HepG2 (cell line): Measurements from ENCODE around the gene KANSL1. TPM values are rescaled to one million over a fixed set of nuclear protein-coding genes. Genes with fewer than 3 reads are reported as not detected.

Experiments
- ATAC-seq: fragments of 200-7000 bp; cut with Tn5 transposase; 3 replicates; pipeline ENCODE4 v1.9.1; 2020; ENCODE audit warnings: mild to moderate bottlenecking, moderate library complexity
- BruUV-seq: library from RNA; stranded (reverse); fragments of 400-500 nt; replicated peaks from 2 replicates; lab custom pipeline; 2021; lab: Mats Ljungman, UMichigan
- CTCF ChIA-PET: fragments of 300-600 bp; formaldehyde crosslinking; extraction: SDS; loops from one replicate; lab custom pipeline; 2021; ENCODE audit warnings: low total read pairs, inconsistent platforms, low intra/inter-chr PET ratio; lab: Yijun Ruan, JAX
- POLR2A ChIA-PET: fragments of 350-600 bp; sonication (Branson Sonifier 250); formaldehyde crosslinking; loops from one replicate; lab custom pipeline; 2020; ENCODE audit warnings: antibody characterized with exemption, inconsistent platforms; lab: Yijun Ruan, JAX
- DNase-seq: peaks from one replicate; pipeline ENCODE4 v3.0.0-alpha.2; 2015; ENCODE audit warnings: low spot score
- FAIRE-seq: peaks from 3 replicates; lab custom pipeline; 2011; peaks lifted over from hg19 to GRCh38; lab: Jason Lieb, UNC
- H2AFZ ChIP-seq: one replicate; pipeline ENCODE4 v1.6.1; 2011; ENCODE audit warnings: low read length, inconsistent platforms
- H3K27ac ChIP-seq: fragments of 300-600 bp; 3 replicates; pipeline ENCODE4 v1.8.0; 2011; ENCODE audit warnings: mixed run types, mild to moderate bottlenecking, mixed read lengths, low read length, inconsistent platforms; ENCODE audit not compliant: insufficient read depth; ENCODE audit errors: extremely low read length
- H3K27me3 ChIP-seq, 2 experiments: fragments of 200-600 bp in 1 of 2; 2 replicates in 1 of 2; 3 replicates in 1 of 2; pipeline versions ENCODE4 v1.6.0 to v1.8.0; 2011; ENCODE audit warnings: low read length in 2 of 2, mild to moderate bottlenecking in 2 of 2, moderate library complexity in 2 of 2, inconsistent platforms in 1 of 2; ENCODE audit not compliant: insufficient read depth in 2 of 2, control insufficient read depth in 1 of 2
- H3K36me3 ChIP-seq, 2 experiments: fragments of 200-600 bp in 1 of 2; replicated peaks in 1 of 2; 2 replicates in 1 of 2; 3 replicates in 1 of 2; pipeline versions ENCODE4 v1.5.1 to v1.8.0; 2011; ENCODE audit warnings: low read length in 2 of 2, inconsistent platforms in 1 of 2; ENCODE audit not compliant: insufficient read depth in 2 of 2, control insufficient read depth in 1 of 2
- H3K4me1 ChIP-seq: 2 replicates; pipeline ENCODE4 v1.5.1; 2012; ENCODE audit warnings: low read length, inconsistent platforms; ENCODE audit not compliant: insufficient read depth
- H3K4me2 ChIP-seq: 2 replicates; pipeline ENCODE4 v1.6.0; 2011; ENCODE audit warnings: low read depth, low read length, inconsistent platforms
- H3K4me3 ChIP-seq, 3 experiments: fragments of 200-600 bp in 1 of 3; sonication (generic), shearing (Covaris generic) in 1 of 3; replicated peaks in 1 of 3; 2 replicates each; pipeline ENCODE4 v1.5.1; 2011 to 2016; ENCODE audit warnings: low read length in 3 of 3, inconsistent platforms in 2 of 3, low read depth in 2 of 3, mild to moderate bottlenecking in 2 of 3, control low read depth in 1 of 3, mixed read lengths in 1 of 3; ENCODE audit not compliant: insufficient read depth in 1 of 3
- H3K79me2 ChIP-seq: one replicate; pipeline ENCODE4 v1.6.1; 2011; ENCODE audit warnings: low read length, inconsistent platforms; ENCODE audit not compliant: insufficient read depth
- H3K9ac ChIP-seq: 2 replicates; pipeline ENCODE4 v1.6.0; 2011; ENCODE audit warnings: mild to moderate bottlenecking, low read depth, low read length, inconsistent platforms; ENCODE audit not compliant: insufficient read depth
- H3K9me3 ChIP-seq: 2 replicates; pipeline ENCODE4 v1.5.1; 2012; ENCODE audit warnings: mild to moderate bottlenecking, low read length
- H4K20me1 ChIP-seq: 2 replicates; pipeline ENCODE4 v1.6.0; 2011; ENCODE audit warnings: inconsistent platforms, mild to moderate bottlenecking, low read length, moderate library complexity; ENCODE audit not compliant: insufficient read depth
- BHLHE40 ChIP-seq: IDR thresholded peaks from 2 replicates; pipeline ENCODE4 v1.6.1; 2011; ENCODE audit warnings: low read length, improper control_type of control experiment
- HINFP ChIP-seq: sonication (generic); formaldehyde crosslinking; IDR thresholded peaks from 2 replicates; pipeline ENCODE4 v1.4.0; 2020; ENCODE audit warnings: low read depth, mild to moderate bottlenecking, missing genetic modification reagents
- MTERF4 ChIP-seq: sonication (generic); formaldehyde crosslinking; IDR thresholded peaks from 2 replicates; pipeline ENCODE4 v1.8.0; 2023; ENCODE audit warnings: mild to moderate bottlenecking, missing genetic modification reagents
- NR2F2 ChIP-seq: IDR thresholded peaks from 2 replicates; pipeline ENCODE4 v1.6.1; 2012; ENCODE audit warnings: low read depth, inconsistent platforms, borderline replicate concordance
- PAXIP1 ChIP-seq: sonication (generic); formaldehyde crosslinking; conservative IDR thresholded peaks from 2 replicates; pipeline ENCODE4 v1.4.0; 2020; ENCODE audit warnings: mild to moderate bottlenecking, missing genetic modification reagents, moderate library complexity
- PHF21A ChIP-seq: sonication (generic); formaldehyde crosslinking; IDR thresholded peaks from 2 replicates; pipeline ENCODE4 v1.5.0; 2020; ENCODE audit warnings: mild to moderate bottlenecking, missing genetic modification reagents
- RFX5 ChIP-seq: IDR thresholded peaks from 2 replicates; pipeline ENCODE4 v1.6.1; 2011; ENCODE audit warnings: low read depth, low read length, improper control_type of control experiment
- SOX13 ChIP-seq, 3 experiments: fragments of 450-650 bp in 1 of 3; sonication (generic) in 1 of 3; formaldehyde crosslinking in 1 of 3; IDR thresholded peaks in 2 of 3; conservative IDR thresholded peaks in 1 of 3; 2 replicates each; pipeline versions ENCODE4 v1.5.0 to v1.6.1; 2016 to 2020; ENCODE audit warnings: antibody characterized with exemption in 1 of 3, mild to moderate bottlenecking in 1 of 3, missing compliant biosample characterization in 1 of 3, missing genetic modification reagents in 1 of 3, moderate library complexity in 1 of 3
- ZBTB14 ChIP-seq: sonication (generic); formaldehyde crosslinking; IDR thresholded peaks from 2 replicates; pipeline ENCODE4 v1.4.0; 2020; ENCODE audit warnings: missing genetic modification reagents
- ZFP91 ChIP-seq: sonication (generic); formaldehyde crosslinking; IDR thresholded peaks from 2 replicates; pipeline ENCODE4 v1.9.0; 2022; ENCODE audit warnings: missing genetic modification reagents, mild to moderate bottlenecking, borderline replicate concordance
- ZNF263 ChIP-seq: sonication (generic); formaldehyde crosslinking; IDR thresholded peaks from 2 replicates; pipeline ENCODE4 v1.4.0; 2020; ENCODE audit warnings: missing genetic modification reagents
- ZNF343 ChIP-seq: sonication (generic); formaldehyde crosslinking; IDR thresholded peaks from 2 replicates; pipeline ENCODE4 v1.4.0; 2020; ENCODE audit warnings: mild to moderate bottlenecking, missing genetic modification reagents
- WGBS: methylation state at CpG from one replicate; pipeline ENCODE4 v1.1.6; 2017; ENCODE audit warnings: low lambda C conversion rate; 5-methylcytosine and 5-hydroxymethylcytosine counted together
- in situ Hi-C: cut with HindIII; loops from 2 replicates; pipeline ENCODE4 v1.10.0; 2017; ENCODE audit warnings: low pct_unique_long_range_greater_than_20kb; ENCODE audit not compliant: extremely low pct_ligation_motif_present
- intact Hi-C: fragments of 100-400 bp; cut with micrococcal nuclease; formaldehyde crosslinking; loops from one replicate; pipeline ENCODE4 v1.10.0; 2022; ENCODE audit not compliant: unreplicated experiment
- polyA plus RNA-seq, 8 experiments: library from polyadenylated mRNA; depleted of rRNA in 3 of 8; stranded (reverse) in 7 of 8; unstranded in 1 of 8; fragments of >200 nt; fragmentation: Illumina TruSeq in 4 of 8; extraction: Trizol in 4 of 8; gene quantifications; 2 replicates each; pipeline versions ENCODE4 v1.2.1 to v1.2.3, GENCODE V29; 2011 to 2016; ENCODE audit warnings: low read depth in 4 of 8, missing spikeins in 1 of 8, mixed read lengths in 1 of 8; ENCODE audit not compliant: insufficient read depth in 1 of 8
- total RNA-seq, 5 experiments: library from RNA; depleted of rRNA; stranded (reverse); fragments of >200 nt; fragmentation: Illumina TruSeq; extraction: Trizol; gene quantifications; 2 replicates each; pipeline ENCODE4 v1.2.3, GENCODE V29; 2016; ENCODE audit warnings: low read depth in 1 of 5

Gene KANSL1
- total and polyA plus RNA-seq, 2 of the 13 experiments (the other 11 are each of a cell fraction or from before 2014, with no cell fraction given): 24.0 to 59.6 TPM

- peak overlapping the region; percentile 6 to 46 (median 18); a peak in 3 of 6 replicates for H3K4me3 ChIP-seq
- no peaks in the 10 kb centered on the region; a peak in 2 of 5 replicates for H3K27me3 ChIP-seq
- H4K20me1 ChIP-seq: no peaks in the 10 kb centered on the region
- H3K9ac ChIP-seq: peak overlapping the region; percentile 27
- peaks cover 49% of the 10 kb centered on the region for H3K4me1 ChIP-seq
- no peaks in the 10 kb centered on the region for H3K79me2 ChIP-seq
- H3K36me3 ChIP-seq: no peaks in the 10 kb centered on the region
- H2AFZ ChIP-seq: no peak overlapping the region
- DNase-seq (peak; percentile 82), ATAC-seq (peak; percentile 63), FAIRE-seq (peak; percentile 76)
- no TSS peak for BruUV-seq
- no peaks in the 10 kb centered on the region for H3K9me3 ChIP-seq
- CTCF ChIA-PET: no interaction called here
- POLR2A ChIA-PET: interaction anchor here (0.9 to 2.3 kb wide), 3 partner anchors 9 to 180 kb away, joined by 3 to 15 read pairs (median 5); partner anchors contain the start of gene KANSL1
- intact Hi-C loops (loop anchor here (1.0 kb wide), 1 partner anchor 9 kb away; no protein-coding TSS in a partner anchor), in situ Hi-C loops (loop anchor here (25.0 kb wide), 1 partner anchor 824 kb away; no protein-coding TSS in a partner anchor)
- WGBS: 6% methylated on average over 8 of the region's 9 CpGs
- peak overlapping the region; percentile 39 for H3K27ac ChIP-seq
- peak overlapping the region; percentile 74 for H3K4me2 ChIP-seq
- TF ChIP-seq PHF21A (CRISPR knock-in tag) (peak; percentile 69; the same call in 1 of the 2 replicates), ZBTB14 (CRISPR knock-in tag) (0 out of 2 replicates have a peak, but pooled peaks have one; percentile 29), ZFP91 (CRISPR knock-in tag) (no peak), BHLHE40 (0 out of 2 replicates have a peak, but pooled peaks have one; percentile 23), RFX5 (no peak), SOX13 (IDR thresholded peaks at IDR 0.05) (peak; percentile 65; the same call in 1 of the 2 replicates), SOX13 (CRISPR knock-in tag; conservative IDR thresholded peaks at IDR 0.05 in 1 of 2, IDR thresholded peaks at IDR 0.05 in 1 of 2) (peak in 1 of 2 experiments; percentile 92; a peak in 2 of 4 replicates), PAXIP1 (peak; percentile 69), ZNF263 (CRISPR knock-in tag) (peak; percentile 53), ZNF343 (CRISPR knock-in tag) (0 out of 2 replicates have a peak, but pooled peaks have one; percentile 55), HINFP (CRISPR knock-in tag) (no peak; the same call in 1 of the 2 replicates), MTERF4 (0 out of 2 replicates have a peak, but pooled peaks have one; percentile 37), NR2F2 (no peak; the same call in 1 of the 2 replicates)
Observed at GRCh38 chr17:46013502-46014165, 179.6 kb downstream of the KANSL1 start.
